Osteocyte (in vitro differentiated cells): Measurements from ENCODE around the gene OTP. TPM values are rescaled to one million over a fixed set of nuclear protein-coding genes. Genes with fewer than 3 reads are reported as not detected.

Experiments
- DNase-seq: peaks from one replicate; pipeline ENCODE4 v3.0.0; 2021; ENCODE audit warnings: mixed read lengths; ENCODE audit not compliant: unreplicated experiment; ENCODE audit errors: extremely low spot score
- H3K27ac Mint-ChIP-seq: one replicate; pipeline ENCODE4 v1.8.0; 2021; ENCODE audit warnings: mild to moderate bottlenecking, mixed read lengths; ENCODE audit not compliant: unreplicated experiment
- H3K27me3 Mint-ChIP-seq: one replicate; pipeline ENCODE4 v1.8.0; 2021; ENCODE audit warnings: mixed read lengths; ENCODE audit not compliant: unreplicated experiment
- H3K36me3 Mint-ChIP-seq: one replicate; pipeline ENCODE4 v1.8.0; 2021; ENCODE audit warnings: mixed read lengths; ENCODE audit not compliant: unreplicated experiment
- H3K4me1 Mint-ChIP-seq: one replicate; pipeline ENCODE4 v1.8.0; 2021; ENCODE audit warnings: mixed read lengths; ENCODE audit not compliant: unreplicated experiment
- H3K4me3 Mint-ChIP-seq: one replicate; pipeline ENCODE4 v1.8.0; 2021; ENCODE audit warnings: mild to moderate bottlenecking, moderate library complexity, mixed read lengths; ENCODE audit not compliant: unreplicated experiment
- H3K9me3 Mint-ChIP-seq: one replicate; pipeline ENCODE4 v1.8.0; 2021; ENCODE audit warnings: mixed read lengths; ENCODE audit not compliant: unreplicated experiment
- total RNA-seq: library from RNA; stranded (reverse); gene quantifications from 2 replicates; pipeline ENCODE4 v1.2.1, GENCODE V29; 2021
- TF ChIP-seq, protein P1 (sequence below): fragments of 200-600 bp; sonication (generic); IDR thresholded peaks from 2 replicates; pipeline ENCODE4 v1.5.0; 2021; ENCODE audit warnings: antibody characterized with exemption, mild to moderate bottlenecking, moderate library complexity

The OTP gene
- total RNA-seq, 1 donor from 2014 or later: not detected

DNA sequence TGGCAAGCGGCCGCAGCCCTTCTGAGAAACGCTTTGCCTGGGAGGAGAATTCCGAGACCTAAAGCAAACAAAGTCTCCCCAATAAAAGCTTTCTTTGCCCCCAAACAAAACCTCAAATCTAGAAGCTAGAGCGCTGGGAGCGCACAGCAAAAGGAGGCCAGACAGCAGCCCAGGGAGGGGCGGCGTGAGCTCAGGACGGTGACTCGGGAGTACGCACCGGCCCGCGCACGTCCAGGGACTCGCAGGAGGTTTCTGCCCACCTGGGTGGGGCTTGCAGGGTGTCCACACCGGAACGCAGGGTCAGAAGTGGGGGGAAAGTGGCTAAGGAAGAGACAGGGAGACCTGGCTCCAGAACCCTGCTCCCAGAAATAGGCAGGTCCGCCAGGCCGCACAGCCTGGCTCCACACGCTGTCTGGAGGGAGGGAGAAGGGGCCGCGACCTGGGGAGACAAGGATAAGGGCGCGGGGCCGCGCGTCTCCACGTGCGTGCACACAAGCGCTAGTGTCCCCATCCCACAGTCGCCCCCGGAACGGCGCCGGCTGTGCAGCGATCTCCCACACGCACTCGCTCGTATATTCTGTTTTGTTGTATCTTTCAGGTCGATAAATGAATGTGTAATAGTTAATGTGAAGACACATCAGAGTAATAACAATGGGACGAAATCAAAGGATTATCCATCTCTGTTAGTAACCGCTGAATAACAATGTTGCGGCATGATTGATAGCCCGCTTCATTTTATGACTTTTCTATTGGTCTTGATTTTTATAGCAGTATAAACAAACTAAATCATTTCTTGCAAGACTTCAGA is 2.3 kb upstream of the OTP start:
- Mint-ChIP-seq H3K27ac (no peak overlapping the region), H3K27me3 (peaks cover 86% of the 10 kb centered on the region)
- TF ChIP-seq, protein P1, sequence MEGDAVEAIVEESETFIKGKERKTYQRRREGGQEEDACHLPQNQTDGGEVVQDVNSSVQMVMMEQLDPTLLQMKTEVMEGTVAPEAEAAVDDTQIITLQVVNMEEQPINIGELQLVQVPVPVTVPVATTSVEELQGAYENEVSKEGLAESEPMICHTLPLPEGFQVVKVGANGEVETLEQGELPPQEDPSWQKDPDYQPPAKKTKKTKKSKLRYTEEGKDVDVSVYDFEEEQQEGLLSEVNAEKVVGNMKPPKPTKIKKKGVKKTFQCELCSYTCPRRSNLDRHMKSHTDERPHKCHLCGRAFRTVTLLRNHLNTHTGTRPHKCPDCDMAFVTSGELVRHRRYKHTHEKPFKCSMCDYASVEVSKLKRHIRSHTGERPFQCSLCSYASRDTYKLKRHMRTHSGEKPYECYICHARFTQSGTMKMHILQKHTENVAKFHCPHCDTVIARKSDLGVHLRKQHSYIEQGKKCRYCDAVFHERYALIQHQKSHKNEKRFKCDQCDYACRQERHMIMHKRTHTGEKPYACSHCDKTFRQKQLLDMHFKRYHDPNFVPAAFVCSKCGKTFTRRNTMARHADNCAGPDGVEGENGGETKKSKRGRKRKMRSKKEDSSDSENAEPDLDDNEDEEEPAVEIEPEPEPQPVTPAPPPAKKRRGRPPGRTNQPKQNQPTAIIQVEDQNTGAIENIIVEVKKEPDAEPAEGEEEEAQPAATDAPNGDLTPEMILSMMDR: no peak

DNA sequence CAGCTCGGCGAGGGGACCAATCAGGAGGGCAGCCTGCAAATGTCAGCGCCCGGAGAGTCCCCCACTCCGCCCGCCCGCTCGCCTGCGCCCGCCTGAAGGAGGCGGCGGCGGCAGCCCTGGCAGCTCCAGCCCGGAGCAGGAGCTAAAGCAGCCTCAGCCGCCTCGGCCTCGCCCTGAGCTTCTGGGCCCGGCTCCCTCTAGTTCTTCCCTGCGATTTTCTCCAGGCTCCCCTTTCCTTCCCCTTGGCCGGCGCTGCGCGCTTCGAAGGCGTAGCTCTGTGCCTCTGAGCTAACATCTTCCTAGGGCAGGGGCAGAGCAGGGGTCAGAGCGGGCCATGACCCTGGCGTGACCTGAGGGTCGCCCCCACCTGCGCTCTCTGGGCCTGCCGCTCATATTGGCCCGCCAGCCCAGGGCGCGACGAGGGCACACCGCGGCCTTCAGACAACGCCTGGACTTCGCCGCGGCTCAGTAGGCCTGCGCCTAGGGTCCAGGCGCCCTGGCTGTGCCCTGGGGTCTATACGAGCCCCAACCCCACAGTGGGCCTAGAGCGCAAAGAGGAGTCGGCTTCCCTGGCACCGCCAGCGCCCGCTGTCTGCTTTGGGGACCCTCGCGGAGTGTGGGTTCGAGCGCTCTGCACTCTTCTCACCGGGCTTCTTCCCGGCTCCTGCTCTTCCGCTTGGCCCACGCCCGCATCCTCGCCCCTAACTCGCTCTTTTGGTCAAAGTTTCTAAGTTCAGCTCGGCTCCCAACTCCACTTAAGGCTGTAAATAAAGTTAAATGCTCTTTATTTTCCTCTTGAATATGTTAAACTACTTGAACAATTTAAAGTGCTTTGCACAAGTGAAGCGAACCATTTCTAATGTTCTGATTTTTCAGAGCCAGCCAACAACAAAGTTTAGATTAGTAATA is 504 bp upstream of the OTP start:
- H3K9me3 Mint-ChIP-seq: no peaks in the 10 kb centered on the region
- DNase-seq: no peak
- H3K27ac Mint-ChIP-seq: no peak overlapping the region
- no peak overlapping the region for H3K4me3 Mint-ChIP-seq
- H3K4me1 Mint-ChIP-seq: peaks cover 32% of the 10 kb centered on the region
- H3K36me3 Mint-ChIP-seq: peaks cover 6% of the 10 kb centered on the region
- TF ChIP-seq, protein P1: no peak
- H3K27me3 Mint-ChIP-seq: peaks cover 87% of the 10 kb centered on the region

More for the DNA sequence above, 2.3 kb upstream of the OTP start:
- no peak overlapping the region for H3K4me3 Mint-ChIP-seq
- no peaks in the 10 kb centered on the region for H3K9me3 Mint-ChIP-seq
- H3K36me3 Mint-ChIP-seq: peaks cover 6% of the 10 kb centered on the region
- DNase-seq: no peak
- peaks cover 41% of the 10 kb centered on the region for H3K4me1 Mint-ChIP-seq

DNA sequence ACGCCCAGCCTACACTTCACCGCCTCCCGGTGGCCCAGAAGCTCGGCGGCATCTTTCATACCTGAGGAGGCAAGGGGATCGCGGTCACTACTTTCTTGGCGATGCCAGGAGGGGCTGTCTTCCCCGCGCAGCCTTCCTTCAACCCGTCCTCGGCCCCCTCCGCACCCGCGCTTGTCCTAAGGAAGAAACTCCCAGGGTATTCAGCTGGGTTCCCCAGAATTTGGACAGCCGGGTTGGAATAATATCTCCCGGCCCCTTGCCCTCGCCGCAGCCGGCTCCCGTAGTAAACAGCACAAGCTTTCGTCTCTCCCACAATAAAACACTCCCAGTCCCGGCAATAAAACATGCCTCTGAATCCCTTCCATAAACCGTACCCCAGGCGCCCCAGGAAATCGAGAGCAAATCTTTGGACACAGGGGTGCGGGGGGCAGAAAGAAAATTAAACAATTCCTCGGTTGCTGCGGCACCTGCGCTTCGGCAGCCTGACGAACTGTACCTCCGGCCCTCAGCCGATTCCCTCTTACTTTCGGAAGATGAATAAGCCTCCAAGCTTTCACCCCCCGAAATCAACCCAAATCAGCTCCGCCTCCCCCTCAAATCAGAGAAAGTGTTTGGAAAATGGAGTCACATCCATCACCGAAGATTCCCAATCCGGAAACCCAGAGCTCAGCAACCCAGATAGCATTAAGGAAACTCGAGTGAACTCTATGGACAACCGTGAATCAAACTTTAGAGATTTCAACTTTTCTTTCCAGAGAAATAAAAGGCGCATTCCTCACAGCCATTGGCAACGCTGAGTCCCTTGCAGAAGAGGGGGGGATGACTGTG is 1.1 kb downstream of the OTP start:
- DNase-seq: no peak
- TF ChIP-seq, protein P1: no peak
- Mint-ChIP-seq H3K36me3 (peaks cover 6% of the 10 kb centered on the region), H3K4me1 (peaks cover 26% of the 10 kb centered on the region), H3K27ac (no peak overlapping the region), H3K9me3 (no peaks in the 10 kb centered on the region), H3K4me3 (no peak overlapping the region), H3K27me3 (peaks cover 87% of the 10 kb centered on the region)

DNA sequence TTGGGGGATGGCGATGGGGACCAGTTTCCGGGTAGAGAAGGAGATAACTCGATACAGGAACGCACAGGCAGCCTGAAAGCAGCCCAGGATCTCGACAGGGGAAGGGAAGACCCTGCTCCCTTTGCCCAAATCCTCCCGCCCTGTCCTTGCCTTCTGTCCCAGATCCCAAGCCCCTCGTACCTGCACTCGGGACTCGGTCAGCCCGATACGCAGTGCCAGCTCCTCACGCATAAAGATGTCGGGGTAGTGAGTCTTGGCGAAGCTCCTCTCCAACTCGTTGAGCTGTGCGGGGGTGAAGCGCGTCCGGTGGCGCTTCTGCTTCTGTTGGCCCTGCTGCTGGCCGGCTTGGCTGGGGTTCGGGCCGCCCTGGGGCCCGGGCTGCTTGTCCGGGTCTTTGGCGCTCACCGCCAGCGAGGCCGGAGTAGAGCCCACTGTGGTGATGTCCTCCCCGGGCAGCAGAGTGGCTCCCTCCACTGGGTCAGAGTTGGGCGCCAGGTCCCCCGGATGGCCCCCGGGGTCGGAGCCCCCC is 1.8 kb downstream of the OTP start:
- H3K27ac Mint-ChIP-seq: no peak overlapping the region
- peaks cover 6% of the 10 kb centered on the region for H3K36me3 Mint-ChIP-seq
- DNase-seq: no peak
- TF ChIP-seq, protein P1: no peak
- H3K4me1 Mint-ChIP-seq: peaks cover 26% of the 10 kb centered on the region
- H3K4me3 Mint-ChIP-seq: no peak overlapping the region
- peaks cover 87% of the 10 kb centered on the region for H3K27me3 Mint-ChIP-seq
- H3K9me3 Mint-ChIP-seq: no peaks in the 10 kb centered on the region
